ENCODE results near the gene MPDZ. TPM values are rescaled to one million over a fixed set of nuclear protein-coding genes. Genes with fewer than 3 reads are reported as not detected.

Gene MPDZ
- total RNA-seq, 1 donor from 2014 or later: 31.0 TPM

GRCh38 chr9:13139641-13140171 is 139.8 kb downstream of the MPDZ start:
- peaks cover 17% of the 10 kb centered on the region for H3K36me3 ChIP-seq (ENCODE audit: insufficient read depth, low read length)
- H3K36me3 Mint-ChIP-seq (ENCODE audit: low read depth, unreplicated experiment): peaks cover 12% of the 10 kb centered on the region
- DNase-seq (ENCODE audit: low read depth) (peak; percentile 86), FAIRE-seq (peak; percentile 99)
- peak overlapping the region; percentile 59 for H3K9ac ChIP-seq (ENCODE audit: low read length)
- no peaks in the 10 kb centered on the region for H3K79me2 ChIP-seq (ENCODE audit: insufficient read depth, low read length)
- H2AFZ ChIP-seq (ENCODE audit: low read depth, low read length): peak overlapping the region; percentile 16
- no peaks in the 10 kb centered on the region for H4K20me1 ChIP-seq (ENCODE audit: insufficient read depth, low read length)
- H3K4me1 Mint-ChIP-seq (ENCODE audit: low read depth, unreplicated experiment): peaks cover 44% of the 10 kb centered on the region
- no peaks in the 10 kb centered on the region for H3K9me3 ChIP-seq (ENCODE audit: insufficient read depth, low read depth, low read length)
- no peak for TF ChIP-seq CTCF (IDR thresholded peaks at IDR 0.05; ENCODE audit: insufficient read depth, low read depth, low read length)
- TF ChIP-seq EZH2 (IDR thresholded peaks at IDR 0.05; ENCODE audit: insufficient read depth, low read length): no peak
- H3K4me3 Mint-ChIP-seq (ENCODE audit: unreplicated experiment): peak overlapping the region; percentile 69
- H3K27me3 ChIP-seq (ENCODE audit: insufficient read depth, low read length): no peaks in the 10 kb centered on the region
- H3K9me3 Mint-ChIP-seq (ENCODE audit: unreplicated experiment): no peaks in the 10 kb centered on the region
- H3K4me2 ChIP-seq (ENCODE audit: low read length): peak overlapping the region; percentile 80
- no peaks in the 10 kb centered on the region for H3K27me3 Mint-ChIP-seq (ENCODE audit: low read depth, unreplicated experiment)
- H3K4me1 ChIP-seq (ENCODE audit: insufficient read depth, low read length): peaks cover 18% of the 10 kb centered on the region
- H3K4me3 ChIP-seq (ENCODE audit: insufficient read depth, low read depth, low read length): peak overlapping the region; percentile 44
- peak overlapping the region; percentile 97 for H3K27ac Mint-ChIP-seq (ENCODE audit: unreplicated experiment)
- H3K27ac ChIP-seq (ENCODE audit: low read depth, low read length): peak overlapping the region; percentile 87

DNA sequence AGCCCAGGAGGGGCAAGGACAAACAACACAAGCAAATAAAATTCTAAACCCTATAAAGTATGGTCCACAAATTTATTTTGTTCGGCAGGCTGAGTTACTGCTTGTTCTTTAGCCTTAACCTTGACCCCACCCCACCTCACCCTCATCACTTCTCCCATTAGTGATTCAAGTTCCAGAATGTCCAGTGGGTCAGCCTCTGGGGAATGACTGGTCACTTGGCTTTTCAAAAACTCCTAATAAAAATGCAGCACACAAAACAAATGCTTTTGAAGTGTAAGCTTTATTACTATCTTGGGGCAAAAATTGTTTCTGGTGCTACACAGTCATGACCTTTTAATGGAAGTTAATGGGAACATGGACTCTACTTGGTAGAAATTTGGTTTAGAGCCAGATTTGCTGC is 142.1 kb downstream of the MPDZ start:
- DNase-seq (ENCODE audit: low read depth) (no peak), FAIRE-seq (no peak)
- H3K36me3 ChIP-seq (ENCODE audit: insufficient read depth, low read length): peaks cover 27% of the 10 kb centered on the region
- no peak overlapping the region for H2AFZ ChIP-seq (ENCODE audit: low read depth, low read length)
- H3K9me3 ChIP-seq (ENCODE audit: insufficient read depth, low read depth, low read length): no peaks in the 10 kb centered on the region
- no peaks in the 10 kb centered on the region for H3K27me3 ChIP-seq (ENCODE audit: insufficient read depth, low read length)
- TF ChIP-seq CTCF (IDR thresholded peaks at IDR 0.05; ENCODE audit: insufficient read depth, low read depth, low read length): no peak
- no peak for TF ChIP-seq EZH2 (IDR thresholded peaks at IDR 0.05; ENCODE audit: insufficient read depth, low read length)
- H3K79me2 ChIP-seq (ENCODE audit: insufficient read depth, low read length): no peaks in the 10 kb centered on the region
- peaks cover 30% of the 10 kb centered on the region for H3K4me1 Mint-ChIP-seq (ENCODE audit: low read depth, unreplicated experiment)
- no peak overlapping the region for H3K27ac Mint-ChIP-seq (ENCODE audit: unreplicated experiment)
- H3K27ac ChIP-seq (ENCODE audit: low read depth, low read length): no peak overlapping the region
- H3K4me2 ChIP-seq (ENCODE audit: low read length): no peak overlapping the region
- H3K4me3 ChIP-seq (ENCODE audit: insufficient read depth, low read depth, low read length): no peak overlapping the region
- H3K4me1 ChIP-seq (ENCODE audit: insufficient read depth, low read length): peaks cover 18% of the 10 kb centered on the region
- H3K4me3 Mint-ChIP-seq (ENCODE audit: unreplicated experiment): no peak overlapping the region
- H3K36me3 Mint-ChIP-seq (ENCODE audit: low read depth, unreplicated experiment): peaks cover 14% of the 10 kb centered on the region
- no peak overlapping the region for H3K9ac ChIP-seq (ENCODE audit: low read length)
- no peaks in the 10 kb centered on the region for H3K27me3 Mint-ChIP-seq (ENCODE audit: low read depth, unreplicated experiment)
- no peaks in the 10 kb centered on the region for H3K9me3 Mint-ChIP-seq (ENCODE audit: unreplicated experiment)
- no peaks in the 10 kb centered on the region for H4K20me1 ChIP-seq (ENCODE audit: insufficient read depth, low read length)

DNA sequence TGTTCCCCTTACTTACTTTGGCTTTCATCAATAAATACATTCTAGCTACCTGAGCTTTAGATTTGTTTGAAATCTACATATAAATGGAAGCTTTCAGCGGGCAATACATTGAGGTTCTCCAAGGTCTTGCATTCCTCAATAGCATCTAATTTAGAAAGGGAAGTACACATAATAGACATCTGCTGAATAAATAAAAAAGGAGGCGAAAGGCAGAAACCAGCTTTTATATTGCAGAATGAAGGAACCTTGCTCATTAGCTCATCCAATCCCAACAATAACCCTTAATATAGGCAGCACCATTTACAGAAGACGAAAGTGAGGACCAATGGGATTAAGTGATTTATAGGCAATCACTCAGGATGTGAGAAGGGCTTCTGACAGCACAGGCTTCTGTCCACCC is 147.5 kb downstream of the MPDZ start:
- H3K27me3 ChIP-seq (ENCODE audit: insufficient read depth, low read length): no peaks in the 10 kb centered on the region
- H3K36me3 ChIP-seq (ENCODE audit: insufficient read depth, low read length): peaks cover 22% of the 10 kb centered on the region
- H3K36me3 Mint-ChIP-seq (ENCODE audit: low read depth, unreplicated experiment): peaks cover 20% of the 10 kb centered on the region
- H3K27me3 Mint-ChIP-seq (ENCODE audit: low read depth, unreplicated experiment): no peaks in the 10 kb centered on the region
- no peak overlapping the region for H3K27ac Mint-ChIP-seq (ENCODE audit: unreplicated experiment)
- DNase-seq (ENCODE audit: low read depth) (no peak), FAIRE-seq (no peak)
- no peaks in the 10 kb centered on the region for H3K4me1 ChIP-seq (ENCODE audit: insufficient read depth, low read length)
- TF ChIP-seq CTCF (IDR thresholded peaks at IDR 0.05; ENCODE audit: insufficient read depth, low read depth, low read length) (no peak), EZH2 (IDR thresholded peaks at IDR 0.05; ENCODE audit: insufficient read depth, low read length) (no peak)
- H3K4me3 Mint-ChIP-seq (ENCODE audit: unreplicated experiment): no peak overlapping the region
- H4K20me1 ChIP-seq (ENCODE audit: insufficient read depth, low read length): no peaks in the 10 kb centered on the region
- H3K4me1 Mint-ChIP-seq (ENCODE audit: low read depth, unreplicated experiment): no peaks in the 10 kb centered on the region
- H3K4me2 ChIP-seq (ENCODE audit: low read length): no peak overlapping the region
- H3K27ac ChIP-seq (ENCODE audit: low read depth, low read length): no peak overlapping the region
- no peaks in the 10 kb centered on the region for H3K79me2 ChIP-seq (ENCODE audit: insufficient read depth, low read length)
- H3K9me3 ChIP-seq (ENCODE audit: insufficient read depth, low read depth, low read length): no peaks in the 10 kb centered on the region
- no peak overlapping the region for H2AFZ ChIP-seq (ENCODE audit: low read depth, low read length)
- H3K9ac ChIP-seq (ENCODE audit: low read length): no peak overlapping the region
- no peaks in the 10 kb centered on the region for H3K9me3 Mint-ChIP-seq (ENCODE audit: unreplicated experiment)
- no peak overlapping the region for H3K4me3 ChIP-seq (ENCODE audit: insufficient read depth, low read depth, low read length)

Measured in astrocyte (in vitro differentiated cells and primary cell).